ACHN (cell line): ENCODE data around the gene CHCHD4.
"Not testable (repeated sequence)": the region's sequence is repeated elsewhere in the genome, so short reads cannot be mapped to it uniquely, and the experiment has no call there.

ENCODE experiments used
- DNase-seq: peaks from one replicate; pipeline ENCODE4 v3.0.0-alpha.2; 2015
- in situ Hi-C: cut with HindIII; loops from 2 replicates; pipeline ENCODE4 v1.10.0; 2017; ENCODE audit warnings: low sequenced_read_pairs, low pct_ligation_motif_present, low pct_unique_long_range_greater_than_20kb

The CHCHD4 gene

GRCh38 chr3:14093831-14094230, 30.8 kb downstream of the CHCHD4 start:
- in situ Hi-C loops: no loop called here
- no peak for DNase-seq

GRCh38 chr3:14092464-14092863, 32.2 kb downstream of the CHCHD4 start:
- in situ Hi-C loops: no loop called here
- DNase-seq: no peak

GRCh38 chr3:14091959-14092358, 32.7 kb downstream of the CHCHD4 start:
- in situ Hi-C loops, DNase-seq: not testable (repeated sequence)

DNA sequence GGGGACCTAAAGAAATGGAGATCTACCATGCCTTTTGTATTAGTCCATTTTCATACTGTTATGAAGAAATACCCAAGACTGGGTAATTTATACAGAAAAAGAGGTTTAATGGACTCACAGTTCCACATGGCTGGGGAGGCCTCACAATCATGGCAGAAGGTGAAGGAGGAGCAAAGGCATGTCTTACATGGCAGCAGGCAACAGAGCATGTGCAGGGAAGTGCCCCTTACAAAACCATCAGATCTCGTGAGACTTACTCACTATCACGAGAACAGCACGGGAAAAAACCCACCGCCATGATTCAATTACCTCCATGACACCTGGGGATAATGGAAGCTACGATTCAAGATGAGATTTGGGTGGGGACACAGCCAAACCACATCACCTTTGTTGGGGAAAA, 37.2 kb downstream of the CHCHD4 start:
- DNase-seq, in situ Hi-C loops: not testable (repeated sequence)

DNA sequence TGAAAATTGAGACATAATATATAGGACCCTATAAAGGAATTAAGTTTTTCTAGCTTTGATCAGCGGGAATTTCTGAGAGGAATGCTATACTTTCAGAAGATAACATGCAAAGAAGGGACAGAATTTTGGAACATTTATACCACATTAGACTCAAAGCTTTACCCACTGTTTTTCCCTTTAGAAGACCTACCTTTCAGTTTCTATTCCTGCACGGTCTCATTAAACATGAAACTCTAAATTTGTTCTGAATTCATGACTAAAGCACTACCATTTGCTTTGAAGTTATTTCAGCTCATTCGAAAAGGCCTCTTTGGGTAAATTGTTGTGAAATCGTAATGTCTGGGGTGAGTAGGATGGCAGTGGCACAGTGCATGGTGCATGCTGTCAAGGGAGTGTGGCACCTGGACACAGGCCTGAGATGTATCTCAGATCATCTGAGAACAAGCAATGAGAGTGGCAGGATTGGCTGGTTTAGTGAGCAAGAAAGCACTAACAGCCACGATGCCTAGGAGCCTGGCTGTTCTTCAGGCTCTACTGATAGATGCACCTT, 42.5 kb downstream of the CHCHD4 start:
- in situ Hi-C loops: no loop called here
- DNase-seq: no peak

- no peak for DNase-seq
- in situ Hi-C loops: no loop called here
These were observed 47.4 kb downstream of the CHCHD4 start for GRCh38 chr3:14077310-14077709.

GRCh38 chr3:14075233-14075632, 49.4 kb downstream of the CHCHD4 start:
- DNase-seq, in situ Hi-C loops: not testable (repeated sequence)

DNA sequence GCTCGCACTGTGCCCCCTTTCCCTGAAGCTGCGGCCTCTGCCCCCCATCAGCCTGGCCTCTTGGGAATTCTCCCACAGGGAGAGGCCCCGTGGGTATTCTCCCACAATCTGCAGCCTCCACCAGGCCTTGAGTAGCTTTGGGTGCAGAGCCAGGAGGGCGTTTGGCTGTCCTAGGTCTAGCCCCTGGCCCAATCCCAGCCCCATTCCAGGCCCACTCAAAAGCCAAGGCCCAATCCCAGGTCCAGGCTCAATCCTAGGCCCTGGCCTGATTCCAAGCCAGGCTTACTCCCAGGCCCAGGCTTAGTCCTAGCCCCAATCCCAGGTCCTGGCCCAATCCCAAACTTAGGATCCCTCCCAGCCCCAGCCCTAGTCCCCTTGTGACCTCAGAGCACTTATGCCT, 59.8 kb downstream of the CHCHD4 start:
- DNase-seq: no peak
- in situ Hi-C loops: no loop called here

DNA sequence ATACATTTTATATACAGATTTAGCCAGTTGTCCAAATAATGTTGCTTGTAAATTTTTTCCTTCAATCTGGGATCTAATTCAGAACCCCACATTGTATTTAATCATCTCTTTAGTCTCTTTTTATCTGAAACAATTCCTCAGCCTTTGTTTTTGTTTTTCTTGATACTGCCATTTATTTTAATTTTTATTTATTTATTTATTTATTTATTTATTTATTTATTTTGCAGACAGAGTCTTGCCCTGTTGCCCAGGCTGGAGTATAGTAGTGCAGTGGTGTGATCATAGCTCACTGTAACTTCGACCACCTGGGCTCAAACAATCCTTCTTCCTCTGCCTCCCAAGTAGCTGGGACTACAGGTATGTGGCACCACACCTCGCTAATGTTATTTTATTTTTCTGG, 61.5 kb downstream of the CHCHD4 start:
- in situ Hi-C loops: no loop called here
- no peak for DNase-seq
